Ishikawa (cell line): ENCODE results near the gene RGPD4.

ENCODE experiments used
- CEBPB ChIP-seq: IDR thresholded peaks from 2 replicates; pipeline ENCODE4 v1.6.1; 2012
- CREB1 ChIP-seq: IDR thresholded peaks from 2 replicates; pipeline ENCODE4 v1.6.1; 2012; ENCODE audit warnings: low read depth
- EGR1 ChIP-seq: IDR thresholded peaks from 2 replicates; pipeline ENCODE4 v1.6.1; 2012
- EP300 ChIP-seq: IDR thresholded peaks from 2 replicates; pipeline ENCODE4 v1.6.1; 2012; ENCODE audit warnings: borderline replicate concordance
- FOXM1 ChIP-seq: IDR thresholded peaks from 2 replicates; pipeline ENCODE4 v1.6.1; 2012; ENCODE audit warnings: low read depth, borderline replicate concordance
- MAX ChIP-seq: IDR thresholded peaks from 2 replicates; pipeline ENCODE4 v1.6.1; 2012
- NFIC ChIP-seq: IDR thresholded peaks from 2 replicates; pipeline ENCODE4 v1.6.1; 2012
- RAD21 ChIP-seq: IDR thresholded peaks from 2 replicates; pipeline ENCODE4 v1.6.1; 2012; ENCODE audit warnings: low read depth
- TAF1 ChIP-seq: IDR thresholded peaks from 2 replicates; pipeline ENCODE4 v1.6.1; 2012; ENCODE audit warnings: low read depth, mild to moderate bottlenecking
- TCF12 ChIP-seq: IDR thresholded peaks from 2 replicates; pipeline ENCODE4 v1.6.1; 2012; ENCODE audit warnings: low read depth
- TEAD4 ChIP-seq: IDR thresholded peaks from 2 replicates; pipeline ENCODE4 v1.6.1; 2012
- USF1 ChIP-seq: IDR thresholded peaks from 2 replicates; pipeline ENCODE4 v1.6.1; 2012
- YY1 ChIP-seq: IDR thresholded peaks from 2 replicates; pipeline ENCODE4 v1.6.1; 2012; ENCODE audit warnings: low read depth
- ZBTB7A ChIP-seq: IDR thresholded peaks from 2 replicates; pipeline ENCODE4 v1.6.1; 2012; ENCODE audit warnings: low read depth
- TF ChIP-seq, protein P1 (sequence below): IDR thresholded peaks from 2 replicates; pipeline ENCODE4 v1.6.1; 2012; ENCODE audit warnings: low read depth, mild to moderate bottlenecking

The RGPD4 gene

DNA sequence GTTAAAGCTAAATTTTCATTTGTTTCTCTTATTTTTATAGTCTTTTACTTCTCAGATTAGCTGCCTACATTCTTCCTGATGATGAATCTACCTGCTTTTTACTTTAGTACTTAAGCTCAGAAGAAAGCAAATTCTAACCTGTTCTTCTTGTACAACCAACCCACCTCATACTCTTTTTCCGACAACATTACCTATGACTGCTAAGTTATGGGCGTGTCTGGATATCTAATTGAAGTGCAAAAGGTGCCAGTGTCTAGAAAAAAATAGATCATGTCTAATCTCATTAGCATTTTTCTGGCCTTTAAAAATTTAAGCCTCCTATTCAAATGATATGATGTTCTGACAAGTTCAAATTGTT is 1.5 kb upstream of the RGPD4 start:
- TF ChIP-seq MAX = no peak
- TF ChIP-seq EP300 = no peak
- no peak for TF ChIP-seq TCF12
- no peak for TF ChIP-seq USF1
- TF ChIP-seq, protein P1, sequence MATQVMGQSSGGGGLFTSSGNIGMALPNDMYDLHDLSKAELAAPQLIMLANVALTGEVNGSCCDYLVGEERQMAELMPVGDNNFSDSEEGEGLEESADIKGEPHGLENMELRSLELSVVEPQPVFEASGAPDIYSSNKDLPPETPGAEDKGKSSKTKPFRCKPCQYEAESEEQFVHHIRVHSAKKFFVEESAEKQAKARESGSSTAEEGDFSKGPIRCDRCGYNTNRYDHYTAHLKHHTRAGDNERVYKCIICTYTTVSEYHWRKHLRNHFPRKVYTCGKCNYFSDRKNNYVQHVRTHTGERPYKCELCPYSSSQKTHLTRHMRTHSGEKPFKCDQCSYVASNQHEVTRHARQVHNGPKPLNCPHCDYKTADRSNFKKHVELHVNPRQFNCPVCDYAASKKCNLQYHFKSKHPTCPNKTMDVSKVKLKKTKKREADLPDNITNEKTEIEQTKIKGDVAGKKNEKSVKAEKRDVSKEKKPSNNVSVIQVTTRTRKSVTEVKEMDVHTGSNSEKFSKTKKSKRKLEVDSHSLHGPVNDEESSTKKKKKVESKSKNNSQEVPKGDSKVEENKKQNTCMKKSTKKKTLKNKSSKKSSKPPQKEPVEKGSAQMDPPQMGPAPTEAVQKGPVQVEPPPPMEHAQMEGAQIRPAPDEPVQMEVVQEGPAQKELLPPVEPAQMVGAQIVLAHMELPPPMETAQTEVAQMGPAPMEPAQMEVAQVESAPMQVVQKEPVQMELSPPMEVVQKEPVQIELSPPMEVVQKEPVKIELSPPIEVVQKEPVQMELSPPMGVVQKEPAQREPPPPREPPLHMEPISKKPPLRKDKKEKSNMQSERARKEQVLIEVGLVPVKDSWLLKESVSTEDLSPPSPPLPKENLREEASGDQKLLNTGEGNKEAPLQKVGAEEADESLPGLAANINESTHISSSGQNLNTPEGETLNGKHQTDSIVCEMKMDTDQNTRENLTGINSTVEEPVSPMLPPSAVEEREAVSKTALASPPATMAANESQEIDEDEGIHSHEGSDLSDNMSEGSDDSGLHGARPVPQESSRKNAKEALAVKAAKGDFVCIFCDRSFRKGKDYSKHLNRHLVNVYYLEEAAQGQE = no peak
- TF ChIP-seq FOXM1 = no peak
- no peak for TF ChIP-seq YY1
- no peak for TF ChIP-seq ZBTB7A
- TF ChIP-seq NFIC = no peak
- TF ChIP-seq RAD21 = no peak
- no peak for TF ChIP-seq TEAD4
- no peak for TF ChIP-seq EGR1

GRCh38 chr2:107833618-107834017 is 6.9 kb downstream of the RGPD4 start:
- TF ChIP-seq RAD21 = peak; percentile 13; the same call in 1 of the 2 replicates

DNA sequence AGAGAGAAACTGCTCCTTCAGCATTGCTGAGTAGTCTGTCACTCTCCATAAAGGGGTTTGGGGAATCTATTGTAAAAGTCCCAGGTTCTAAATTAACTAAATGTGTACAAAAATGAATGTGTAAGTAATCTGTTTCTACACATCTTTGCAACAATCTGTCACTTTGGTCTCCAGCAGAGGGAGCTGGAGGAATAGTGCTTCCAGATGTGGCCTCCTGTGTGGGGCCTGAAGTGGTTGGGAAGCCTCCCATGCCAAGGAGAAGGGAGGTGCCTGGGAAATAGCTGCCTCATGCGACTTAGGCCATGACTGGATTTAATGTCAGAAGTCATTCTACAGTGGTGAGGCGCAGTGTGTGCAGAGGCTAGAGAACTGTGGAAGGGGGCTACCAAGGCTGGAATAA is 89.4 kb downstream of the RGPD4 start:
- TF ChIP-seq RAD21 = peak; percentile 10; the same call in 1 of the 2 replicates

- TF ChIP-seq MAX (no peak), RAD21 (no peak), ZBTB7A (no peak), USF1 (no peak)
- TF ChIP-seq, protein P1 = no peak
Measured at GRCh38 chr2:107927034-107927534, 100.4 kb downstream of the RGPD4 start.

GRCh38 chr2:107931412-107931811 is 104.7 kb downstream of the RGPD4 start:
- no peak for TF ChIP-seq EP300
- TF ChIP-seq TCF12 = no peak
- TF ChIP-seq MAX = no peak
- TF ChIP-seq CEBPB = no peak
- no peak for TF ChIP-seq USF1
- no peak for TF ChIP-seq ZBTB7A
- no peak for TF ChIP-seq EGR1
- TF ChIP-seq, protein P1 = no peak
- no peak for TF ChIP-seq NFIC
- no peak for TF ChIP-seq RAD21
- no peak for TF ChIP-seq CREB1
- no peak for TF ChIP-seq TAF1
- no peak for TF ChIP-seq YY1
- no peak for TF ChIP-seq FOXM1
- no peak for TF ChIP-seq TEAD4
